Upper lobe of left lung (tissue), 6 donors: ENCODE data around the gene PLCG2. TPM values are rescaled to one million over a fixed set of nuclear protein-coding genes. Genes with fewer than 3 reads are reported as not detected.
"Not testable (repeated sequence)": the region's sequence is repeated elsewhere in the genome, so short reads cannot be mapped to it uniquely, and the experiment has no call there.

ENCODE experiments used
- ATAC-seq, 2 donors: fragments of 200-7000 bp; cut with Tn5 transposase; one replicate each; pipeline ENCODE4 v1.9.1; 2022; ENCODE audit warnings: mild to moderate bottlenecking in 2 of 2, moderate library complexity in 2 of 2; ENCODE audit not compliant: low FRiP score in 2 of 2
- DNase-seq, 2 donors: peaks; one replicate each; pipeline ENCODE4 v3.0.0-alpha.2; 2019 to 2020
- H3K27ac ChIP-seq, 4 donors: fragments of 200-600 bp; sonication (generic); one replicate each; pipeline ENCODE4 v1.5.1; 2016 to 2019
- H3K27me3 ChIP-seq, 4 donors: fragments of 200-600 bp; sonication (generic); one replicate each; pipeline ENCODE4 v1.5.1; 2017 to 2019
- H3K36me3 ChIP-seq, 4 donors: fragments of 200-600 bp; sonication (generic); one replicate each; pipeline ENCODE4 v1.5.1; 2016 to 2019
- H3K4me1 ChIP-seq, 4 donors: fragments of 200-600 bp; sonication (generic); one replicate each; pipeline ENCODE4 v1.5.1; 2018 to 2019
- H3K4me3 ChIP-seq, 4 donors: fragments of 200-600 bp; sonication (generic); one replicate each; pipeline ENCODE4 v1.5.1; 2017 to 2019; ENCODE audit warnings: mild to moderate bottlenecking in 2 of 4, moderate library complexity in 1 of 4
- H3K9me3 ChIP-seq, 4 donors: fragments of 200-600 bp; sonication (generic); one replicate each; pipeline ENCODE4 v1.5.1; 2018 to 2019
- CTCF ChIP-seq, 6 experiments: fragments of 450-650 bp in 4 of 6; fragments of 200-600 bp in 2 of 6; sonication (generic) in 2 of 6; IDR thresholded peaks; one replicate each; pipeline ENCODE4 v1.5.1; 2016 to 2019; ENCODE audit warnings: antibody characterized with exemption in 6 of 6
- EP300 ChIP-seq, 4 donors: sonication (generic); formaldehyde crosslinking; IDR thresholded peaks; one replicate each; pipeline ENCODE4 v1.5.1; 2017; ENCODE audit warnings: antibody characterized with exemption in 4 of 4, control low read depth in 2 of 4
- POLR2A ChIP-seq, 4 donors: fragments of 450-650 bp; IDR thresholded peaks; one replicate each; pipeline ENCODE4 v1.5.1; 2016 to 2017; ENCODE audit warnings: antibody characterized with exemption in 4 of 4, mild to moderate bottlenecking in 2 of 4
- POLR2AphosphoS5 ChIP-seq, 2 donors: sonication (generic); formaldehyde crosslinking; IDR thresholded peaks; one replicate each; pipeline ENCODE4 v1.5.1; 2017; ENCODE audit warnings: antibody characterized with exemption in 2 of 2
- WGBS, 2 donors: methylation state at CpG; one replicate each; pipeline ENCODE4 v1.1.5; 2017 to 2018; 5-methylcytosine and 5-hydroxymethylcytosine counted together
- total RNA-seq, 6 donors: library from RNA; depleted of rRNA in 4 of 6; stranded (reverse); fragments of >200 nt in 4 of 6; gene quantifications; one replicate each; pipeline versions ENCODE4 v1.1.0 to v1.2.1, GENCODE V29; 2016 to 2021
- donor health status: DM: no; HTN: no; CAD: no; lungs with moderate emphysema.
- donor health status: DM: no; HTN: yes; CAD: no; lungs with severe emphysema.

PLCG2 gene
- total RNA-seq, 6 donors from 2014 or later = 13.8 to 85.9 (median 35.1) TPM

- DNase-seq = peak; percentile 79 to 84
- no peak overlapping the region for H3K4me3 ChIP-seq
- H3K36me3 ChIP-seq = no peaks in the 10 kb centered on the region
- TF ChIP-seq POLR2AphosphoS5 (IDR thresholded peaks at IDR 0.05) (peak in 1 of 2 donors; percentile 5), EP300 (IDR thresholded peaks at IDR 0.05) (no peak)
- H3K9me3 ChIP-seq = no peaks in the 10 kb centered on the region
- no peaks in the 10 kb centered on the region for H3K27me3 ChIP-seq
- peak; percentile 68 to 76 for ATAC-seq
- 64 to 72% methylated on average over 10 to 13 of the region's 18 CpGs for WGBS, 2 donors
- peaks cover 6 to 15% (median 11%) of the 10 kb centered on the region in 4 donors for H3K4me1 ChIP-seq
- peak overlapping the region in 3 of 4 donors; percentile 11 to 80 (median 61) for H3K27ac ChIP-seq
Observed at GRCh38 chr16:81738783-81739496, 40.2 kb upstream of the PLCG2 start.

- no peak for DNase-seq
- 83 to 88% methylated on average over 6 to 8 of the region's 8 CpGs for WGBS, 2 donors
- peaks cover 6 to 15% (median 11%) of the 10 kb centered on the region in 4 donors for H3K4me1 ChIP-seq
- no peak for ATAC-seq
- TF ChIP-seq POLR2A (IDR thresholded peaks at IDR 0.05) (no peak), EP300 (IDR thresholded peaks at IDR 0.05) (no peak), CTCF (IDR thresholded peaks at IDR 0.05) (no peak), POLR2AphosphoS5 (IDR thresholded peaks at IDR 0.05) (no peak)
- peak overlapping the region in 2 of 4 donors; percentile 61 to 80 for H3K27ac ChIP-seq
- no peaks in the 10 kb centered on the region for H3K36me3 ChIP-seq
- no peaks in the 10 kb centered on the region for H3K27me3 ChIP-seq
- H3K9me3 ChIP-seq = no peaks in the 10 kb centered on the region
- no peak overlapping the region for H3K4me3 ChIP-seq
Observed at GRCh38 chr16:81739503-81739902, 39.6 kb upstream of the PLCG2 start.

- Histone ChIP-seq H3K27ac (no peak overlapping the region), H3K4me3 (no peak overlapping the region), H3K9me3 (no peaks in the 10 kb centered on the region), H3K4me1 (peaks cover 6 to 15% (median 11%) of the 10 kb centered on the region in 4 donors), H3K27me3 (no peaks in the 10 kb centered on the region), H3K36me3 (no peaks in the 10 kb centered on the region)
- WGBS, 2 donors = 71 to 77% methylated on average over 7 to 8 of the region's 8 CpGs
- TF ChIP-seq POLR2AphosphoS5 (IDR thresholded peaks at IDR 0.05) (no peak), POLR2A (IDR thresholded peaks at IDR 0.05) (no peak)
- no peak for ATAC-seq
- no peak for DNase-seq
Observed at GRCh38 chr16:81740169-81740568, 38.9 kb upstream of the PLCG2 start.

- ATAC-seq, H3K27ac ChIP-seq, H3K36me3 ChIP-seq, H3K9me3 ChIP-seq, H3K27me3 ChIP-seq, H3K4me3 ChIP-seq, DNase-seq: not testable (repeated sequence)
- 80 to 89% methylated on average over 6 of the region's 6 CpGs for WGBS, 2 donors
- peaks cover 14 to 24% (median 19%) of the 10 kb centered on the region in 4 donors for H3K4me1 ChIP-seq
Observed at GRCh38 chr16:81741430-81741770, 37.7 kb upstream of the PLCG2 start.

- Histone ChIP-seq H3K36me3 (no peaks in the 10 kb centered on the region), H3K27me3 (no peaks in the 10 kb centered on the region), H3K27ac (no peak overlapping the region), H3K4me1 (peaks cover 7 to 15% (median 10%) of the 10 kb centered on the region in 4 donors), H3K4me3 (no peak overlapping the region), H3K9me3 (no peaks in the 10 kb centered on the region)
- 79 to 93% methylated on average over 4 of the region's 4 CpGs for WGBS, 2 donors
- TF ChIP-seq EP300 (IDR thresholded peaks at IDR 0.05) (no peak), POLR2A (IDR thresholded peaks at IDR 0.05) (no peak), CTCF (IDR thresholded peaks at IDR 0.05) (no peak), POLR2AphosphoS5 (IDR thresholded peaks at IDR 0.05) (no peak)
- DNase-seq = no peak
- ATAC-seq = no peak
Observed at GRCh38 chr16:81744385-81744784, 34.7 kb upstream of the PLCG2 start.

GRCh38 chr16:81744911-81745310 lies 34.2 kb upstream of the PLCG2 start:
- Histone ChIP-seq H3K4me3 (no peak overlapping the region), H3K9me3 (no peaks in the 10 kb centered on the region), H3K4me1 (peaks cover 7 to 15% (median 10%) of the 10 kb centered on the region in 4 donors), H3K27me3 (no peaks in the 10 kb centered on the region), H3K27ac (no peak overlapping the region), H3K36me3 (no peaks in the 10 kb centered on the region)
- ATAC-seq (no peak), DNase-seq (no peak)
- WGBS, 2 donors = 77 to 86% methylated on average over 4 of the region's 4 CpGs
- TF ChIP-seq POLR2A (IDR thresholded peaks at IDR 0.05) = no peak
- no peak for TF ChIP-seq POLR2AphosphoS5 (IDR thresholded peaks at IDR 0.05)
- TF ChIP-seq EP300 (IDR thresholded peaks at IDR 0.05) = no peak
- TF ChIP-seq CTCF (IDR thresholded peaks at IDR 0.05) = no peak
